DND-41 (cell line): ENCODE measurements around the gene ARHGAP45.

ENCODE experiments used
- ATAC-seq: fragments of 200-7000 bp; cut with Tn5 transposase; 3 replicates; pipeline ENCODE4 v1.9.1; 2021; ENCODE audit warnings: low read depth; ENCODE audit not compliant: insufficient read depth
- DNase-seq: peaks from one replicate; pipeline ENCODE4 v3.0.0-alpha.2; 2020
- H2AFZ ChIP-seq: 2 replicates; pipeline ENCODE4 v1.6.0; 2012; ENCODE audit warnings: low read depth, low read length
- H3K27ac ChIP-seq: 2 replicates; pipeline ENCODE4 v1.5.1; 2012; ENCODE audit warnings: low read length, inconsistent platforms
- H3K27me3 ChIP-seq: fragments of 200-600 bp; sonication (generic); 2 replicates; pipeline ENCODE4 v1.6.0; 2012; ENCODE audit warnings: low read length, mild to moderate bottlenecking, inconsistent platforms; ENCODE audit not compliant: insufficient read depth, poor library complexity
- H3K36me3 ChIP-seq: 2 replicates; pipeline ENCODE4 v1.5.1; 2012; ENCODE audit warnings: low read length, inconsistent platforms; ENCODE audit not compliant: insufficient read depth
- H3K4me1 ChIP-seq: 2 replicates; pipeline ENCODE4 v1.5.1; 2012; ENCODE audit warnings: mild to moderate bottlenecking, low read length; ENCODE audit not compliant: insufficient read depth
- H3K4me2 ChIP-seq: 2 replicates; pipeline ENCODE4 v1.6.0; 2012; ENCODE audit warnings: mild to moderate bottlenecking, moderate library complexity, low read length, inconsistent platforms; ENCODE audit not compliant: insufficient read depth
- H3K4me3 ChIP-seq, 2 experiments: fragments of 200-600 bp in 1 of 2; shearing (Covaris generic) in 1 of 2; 2 replicates each; pipeline ENCODE4 v1.5.1; 2012 to 2016; ENCODE audit warnings: inconsistent platforms in 2 of 2, low read length in 2 of 2, mild to moderate bottlenecking in 2 of 2, low read depth in 1 of 2, moderate library complexity in 1 of 2
- H3K79me2 ChIP-seq: 2 replicates; pipeline ENCODE4 v1.6.0; 2012; ENCODE audit warnings: low read length, inconsistent platforms; ENCODE audit not compliant: insufficient read depth
- H3K9ac ChIP-seq: 2 replicates; pipeline ENCODE4 v1.6.0; 2012; ENCODE audit warnings: low read depth, mild to moderate bottlenecking, inconsistent platforms, low read length, moderate library complexity
- H3K9me3 ChIP-seq: 2 replicates; pipeline ENCODE4 v1.5.1; 2012; ENCODE audit warnings: low read length, moderate library complexity, mild to moderate bottlenecking, inconsistent platforms; ENCODE audit not compliant: insufficient read depth, severe bottlenecking
- H4K20me1 ChIP-seq: 2 replicates; pipeline ENCODE4 v1.6.0; 2012; ENCODE audit warnings: low read length; ENCODE audit not compliant: insufficient read depth
- CTCF ChIP-seq: IDR thresholded peaks from 2 replicates; pipeline ENCODE4 v1.5.1; 2012; ENCODE audit warnings: borderline replicate concordance, low read length, moderate library complexity, mild to moderate bottlenecking; ENCODE audit not compliant: poor library complexity, severe bottlenecking; ENCODE audit errors: extremely low read depth
- EZH2 ChIP-seq: IDR thresholded peaks from 3 replicates; pipeline ENCODE4 v1.6.1; 2012; ENCODE audit warnings: borderline replicate concordance, low read depth, mild to moderate bottlenecking, moderate library complexity, low read length, inconsistent platforms; ENCODE audit not compliant: severe bottlenecking

Gene ARHGAP45

GRCh38 chr19:1032264-1032867 lies 34.6 kb upstream of the ARHGAP45 start:
- H3K27ac ChIP-seq = no peak overlapping the region
- H4K20me1 ChIP-seq = no peaks in the 10 kb centered on the region
- H3K4me3 ChIP-seq = no peak overlapping the region
- ATAC-seq (no peak), DNase-seq (no peak)
- H3K79me2 ChIP-seq = no peaks in the 10 kb centered on the region
- no peak overlapping the region for H2AFZ ChIP-seq
- no peaks in the 10 kb centered on the region for H3K9me3 ChIP-seq
- H3K36me3 ChIP-seq = no peaks in the 10 kb centered on the region
- H3K9ac ChIP-seq = no peak overlapping the region
- no peak overlapping the region for H3K4me2 ChIP-seq
- TF ChIP-seq EZH2 (no peak), CTCF (no peak)
- H3K27me3 ChIP-seq = peaks cover 11% of the 10 kb centered on the region
- H3K4me1 ChIP-seq = peaks cover 23% of the 10 kb centered on the region

GRCh38 chr19:1035998-1036621 lies 30.9 kb upstream of the ARHGAP45 start:
- Histone ChIP-seq H3K9ac (no peak overlapping the region), H3K4me2 (no peak overlapping the region), H3K36me3 (no peaks in the 10 kb centered on the region), H3K79me2 (no peaks in the 10 kb centered on the region), H3K27me3 (no peaks in the 10 kb centered on the region), H2AFZ (no peak overlapping the region), H3K27ac (no peak overlapping the region), H3K9me3 (no peaks in the 10 kb centered on the region), H3K4me1 (peaks cover 37% of the 10 kb centered on the region), H3K4me3 (no peak overlapping the region), H4K20me1 (no peaks in the 10 kb centered on the region)
- TF ChIP-seq EZH2 = no peak
- TF ChIP-seq CTCF = peak; percentile 22
- ATAC-seq = no peak
- no peak for DNase-seq

- Histone ChIP-seq H3K79me2 (no peaks in the 10 kb centered on the region), H4K20me1 (0 out of 2 replicates have a peak, but pooled peaks cover 5% of the 10 kb centered on the region), H2AFZ (peak overlapping the region; percentile 64), H3K9me3 (no peaks in the 10 kb centered on the region), H3K4me2 (peak overlapping the region; percentile 57), H3K4me3 (peak overlapping the region in 1 of 2 experiments; percentile 28; a peak in 2 of 4 replicates), H3K36me3 (peaks cover 7% of the 10 kb centered on the region), H3K4me1 (peaks cover 48% of the 10 kb centered on the region), H3K9ac (peak overlapping the region; percentile 39), H3K27me3 (no peaks in the 10 kb centered on the region), H3K27ac (peak overlapping the region; percentile 68)
- DNase-seq (no peak), ATAC-seq (no peak)
- TF ChIP-seq EZH2 (no peak), CTCF (no peak)
Observed at GRCh38 chr19:1037621-1038064, 29.3 kb upstream of the ARHGAP45 start.
